GM23248 (cell line): ENCODE measurements around the gene IP6K1. TPM values are rescaled to one million over a fixed set of nuclear protein-coding genes. Genes with fewer than 3 reads are reported as not detected.
A peak's percentile ranks its signal among the peaks of the same experiment; 100 is the strongest.

Source experiments
- DNase-seq: peaks from one replicate; pipeline ENCODE4 v3.0.0-alpha.2; 2015
- H2AFZ ChIP-seq: fragments of 200-600 bp; sonication (generic); 2 replicates; pipeline ENCODE4 v1.6.1; 2016; ENCODE audit warnings: antibody characterized with exemption
- H3F3A ChIP-seq: fragments of 200-600 bp; sonication (generic); 2 replicates; pipeline ENCODE4 v1.6.1; 2016; ENCODE audit warnings: mild to moderate bottlenecking, antibody characterized with exemption, mixed run types; ENCODE audit not compliant: insufficient read depth
- H3K27ac ChIP-seq: fragments of 200-600 bp; sonication (generic); 2 replicates; pipeline ENCODE4 v1.5.1; 2016; ENCODE audit warnings: mild to moderate bottlenecking
- H3K27me3 ChIP-seq: fragments of 200-600 bp; sonication (generic); replicated peaks from 2 replicates; pipeline ENCODE4 v1.6.1; 2016; ENCODE audit warnings: mild to moderate bottlenecking; ENCODE audit not compliant: insufficient read depth
- H3K36me3 ChIP-seq: fragments of 200-600 bp; sonication (generic); 2 replicates; pipeline ENCODE4 v1.6.1; 2016; ENCODE audit warnings: low read depth, mild to moderate bottlenecking
- H3K4me1 ChIP-seq: fragments of 200-600 bp; sonication (generic); 2 replicates; pipeline ENCODE4 v1.6.1; 2016; ENCODE audit warnings: mild to moderate bottlenecking; ENCODE audit not compliant: insufficient read depth
- H3K4me2 ChIP-seq: fragments of 200-600 bp; sonication (generic); one replicate; pipeline ENCODE4 v1.6.1; 2016; ENCODE audit warnings: mild to moderate bottlenecking; ENCODE audit not compliant: unreplicated experiment
- H3K4me3 ChIP-seq: fragments of 200-600 bp; sonication (generic); 2 replicates; pipeline ENCODE4 v1.5.1; 2016; ENCODE audit warnings: mild to moderate bottlenecking
- H3K79me2 ChIP-seq: fragments of 200-600 bp; sonication (generic); 2 replicates; pipeline ENCODE4 v1.6.1; 2016; ENCODE audit warnings: mild to moderate bottlenecking; ENCODE audit not compliant: insufficient read depth
- H3K9ac ChIP-seq: fragments of 200-600 bp; sonication (generic); 2 replicates; pipeline ENCODE4 v1.6.1; 2016; ENCODE audit warnings: mild to moderate bottlenecking
- H3K9me2 ChIP-seq: fragments of 200-600 bp; sonication (generic); 2 replicates; pipeline ENCODE4 v1.6.1; 2016; ENCODE audit warnings: mixed run types, mild to moderate bottlenecking, moderate library complexity; ENCODE audit not compliant: insufficient read depth
- H3K9me3 ChIP-seq: fragments of 200-600 bp; sonication (generic); one replicate; pipeline ENCODE4 v1.6.1; 2017; ENCODE audit warnings: low read depth
- H4K20me1 ChIP-seq: fragments of 200-600 bp; sonication (generic); 2 replicates; pipeline ENCODE4 v1.6.0; 2016; ENCODE audit not compliant: insufficient read depth
- EZH2 ChIP-seq: fragments of 200-600 bp; sonication (generic); IDR thresholded peaks from 2 replicates; pipeline ENCODE4 v1.6.1; 2018; ENCODE audit warnings: antibody characterized with exemption, mild to moderate bottlenecking; ENCODE audit not compliant: insufficient read depth, poor library complexity, severe bottlenecking
- EZH2phosphoT487 ChIP-seq: fragments of 200-600 bp; sonication (generic); IDR thresholded peaks from 2 replicates; pipeline ENCODE4 v1.6.1; 2018; ENCODE audit warnings: antibody characterized with exemption, moderate library complexity, mild to moderate bottlenecking, low read depth; ENCODE audit not compliant: insufficient read depth
- WGBS, 2 experiments: methylation state at CpG; one replicate each; pipeline ENCODE4 v1.1.6; 2015 to 2017; ENCODE audit warnings: low lambda C conversion rate in 2 of 2, low coverage in 1 of 2; ENCODE audit errors: missing lambda C conversion rate in 2 of 2; 5-methylcytosine and 5-hydroxymethylcytosine counted together
- in situ Hi-C: fragments of 300-500 bp; cut with MboI; formaldehyde crosslinking; loops from 2 replicates; pipeline ENCODE4 v1.15.0; 2020
- polyA plus RNA-seq: library from polyadenylated mRNA; unstranded; fragments of >200 nt; fragmentation: Nextera tagmentation; extraction: Ambion mirVana; gene quantifications from 2 replicates; pipeline ENCODE4 v1.2.1, GENCODE V29; 2016
- total RNA-seq: library from RNA; depleted of rRNA; stranded (reverse); fragments of >200 nt; shearing (Covaris generic); gene quantifications from 2 replicates; pipeline ENCODE4 v1.2.3, GENCODE V29; 2014

The IP6K1 gene
- total and polyA plus RNA-seq, 2 experiments from 2014 or later = 18.7 to 27.2 TPM

DNA sequence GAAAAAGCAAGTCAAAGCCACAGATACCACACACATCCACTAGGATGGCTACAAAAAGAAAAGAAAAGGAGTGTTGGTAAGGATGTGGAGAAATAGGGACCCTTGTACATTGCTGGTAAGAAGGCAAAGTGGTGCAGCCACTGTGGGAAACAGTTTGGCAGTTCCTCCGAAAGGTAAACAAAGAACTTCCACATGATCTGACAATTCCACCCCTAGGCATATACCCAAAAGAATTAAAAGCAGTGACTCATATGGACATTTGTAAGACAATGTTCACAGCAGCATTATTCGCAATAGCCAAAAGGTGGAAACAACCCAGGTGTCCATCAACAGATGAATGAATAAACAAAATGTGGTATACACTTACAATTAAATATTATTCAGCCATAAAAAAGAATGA lies 40.4 kb downstream of the IP6K1 start:
- Histone ChIP-seq H3K36me3 (peaks cover 15% of the 10 kb centered on the region), H3K27me3 (no peaks in the 10 kb centered on the region), H2AFZ (no peak overlapping the region), H4K20me1 (no peaks in the 10 kb centered on the region), H3K27ac (no peak overlapping the region), H3F3A (peaks cover 21% of the 10 kb centered on the region), H3K9ac (no peak overlapping the region), H3K9me3 (no peaks in the 10 kb centered on the region), H3K4me1 (peaks cover 17% of the 10 kb centered on the region), H3K4me3 (no peak overlapping the region), H3K79me2 (peaks cover 99% of the 10 kb centered on the region), H3K9me2 (no peaks in the 10 kb centered on the region), H3K4me2 (no peak overlapping the region)
- no peak for TF ChIP-seq EZH2
- TF ChIP-seq EZH2phosphoT487 = no peak
- peak; percentile 49 for DNase-seq
- WGBS, 2 experiments = 89 to 92% methylated on average over 2 of the region's 2 CpGs
- in situ Hi-C loops = no loop called here

DNA sequence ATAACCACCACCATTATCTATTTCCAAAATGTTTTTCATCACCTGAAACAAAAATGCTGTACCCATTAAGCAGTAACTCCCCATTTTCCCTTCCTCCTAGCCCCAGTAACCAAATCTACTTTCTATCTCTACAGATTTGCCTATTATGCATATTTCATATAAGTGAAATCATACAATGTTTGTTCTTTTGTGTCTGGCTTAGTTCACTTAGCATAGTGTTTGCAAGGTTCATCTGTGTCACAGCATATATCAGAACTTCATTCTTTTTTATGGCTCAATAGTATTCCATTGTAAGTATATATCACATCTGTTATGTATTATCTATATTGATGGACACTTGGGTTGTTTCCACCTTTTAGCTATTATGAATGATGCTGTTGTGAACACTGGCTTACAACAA lies 45.9 kb downstream of the IP6K1 start:
- no peak overlapping the region for H2AFZ ChIP-seq
- peaks cover 22% of the 10 kb centered on the region; the same call in 1 of the 2 replicates for H3K36me3 ChIP-seq
- peaks cover 91% of the 10 kb centered on the region for H3K79me2 ChIP-seq
- in situ Hi-C loops = no loop called here
- no peak for TF ChIP-seq EZH2
- no peak for TF ChIP-seq EZH2phosphoT487
- H3K9ac ChIP-seq = no peak overlapping the region
- H3F3A ChIP-seq = peaks cover 6% of the 10 kb centered on the region; the same call in 1 of the 2 replicates
- no peaks in the 10 kb centered on the region for H4K20me1 ChIP-seq
- H3K9me3 ChIP-seq = no peaks in the 10 kb centered on the region
- H3K4me1 ChIP-seq = no peaks in the 10 kb centered on the region
- no peaks in the 10 kb centered on the region for H3K27me3 ChIP-seq
- no peak overlapping the region for H3K27ac ChIP-seq
- H3K4me2 ChIP-seq = no peak overlapping the region
- no peaks in the 10 kb centered on the region for H3K9me2 ChIP-seq
- H3K4me3 ChIP-seq = no peak overlapping the region
- no peak for DNase-seq

GRCh38 chr3:49738067-49738713 lies 48.2 kb downstream of the IP6K1 start:
- no peak for DNase-seq
- Histone ChIP-seq H3K79me2 (peaks cover 90% of the 10 kb centered on the region), H3K27ac (no peak overlapping the region), H3F3A (peaks cover 7% of the 10 kb centered on the region; the same call in 1 of the 2 replicates), H4K20me1 (0 out of 2 replicates have a peak, but pooled peaks cover 4% of the 10 kb centered on the region), H3K4me2 (no peak overlapping the region), H3K4me3 (no peak overlapping the region), H3K9ac (no peak overlapping the region), H3K9me2 (no peaks in the 10 kb centered on the region), H2AFZ (no peak overlapping the region), H3K36me3 (peaks cover 22% of the 10 kb centered on the region; the same call in 1 of the 2 replicates), H3K9me3 (no peaks in the 10 kb centered on the region), H3K4me1 (no peaks in the 10 kb centered on the region), H3K27me3 (no peaks in the 10 kb centered on the region)
- 97 to 98% methylated on average over 11 of the region's 11 CpGs for WGBS, 2 experiments
- in situ Hi-C loops = no loop called here
- TF ChIP-seq EZH2 (no peak), EZH2phosphoT487 (no peak)

GRCh38 chr3:49734752-49735151 lies 51.6 kb downstream of the IP6K1 start:
- Histone ChIP-seq H3K27ac (no peak overlapping the region), H3F3A (peaks cover 7% of the 10 kb centered on the region; the same call in 1 of the 2 replicates), H3K4me1 (no peaks in the 10 kb centered on the region), H3K79me2 (peaks cover 68% of the 10 kb centered on the region), H3K9ac (no peak overlapping the region), H3K4me3 (no peak overlapping the region), H4K20me1 (0 out of 2 replicates have a peak, but pooled peaks cover 4% of the 10 kb centered on the region), H3K9me2 (no peaks in the 10 kb centered on the region), H3K36me3 (peaks cover 26% of the 10 kb centered on the region; the same call in 1 of the 2 replicates), H2AFZ (no peak overlapping the region), H3K27me3 (no peaks in the 10 kb centered on the region), H3K4me2 (no peak overlapping the region), H3K9me3 (no peaks in the 10 kb centered on the region)
- in situ Hi-C loops = no loop called here
- 85 to 87% methylated on average over 6 of the region's 6 CpGs for WGBS, 2 experiments
- TF ChIP-seq EZH2phosphoT487 = no peak
- no peak for TF ChIP-seq EZH2
- DNase-seq = no peak
